ENCODE measurements around the gene ZNF507. TPM values are rescaled to one million over a fixed set of nuclear protein-coding genes. Genes with fewer than 3 reads are reported as not detected.

Gene ZNF507
- total and polyA plus RNA-seq, 9 of the 15 experiments (the other 6 are each of a cell fraction or from before 2014, with no cell fraction given): 2.9 to 25.0 (median 10.4) TPM

GRCh38 chr19:32421589-32422361 lies 76.4 kb downstream of the ZNF507 start (continued):
- TF ChIP-seq AFF1 (IDR thresholded peaks at IDR 0.05; ENCODE audit: low read depth in 1 of 2, partially characterized antibody in 2 of 2): peak; percentile 26 to 63
- TF ChIP-seq ATF6 (CRISPR knock-in tag; IDR thresholded peaks at IDR 0.05): no peak
- TF ChIP-seq ZC3H11A (IDR thresholded peaks at IDR 0.05; ENCODE audit: low read depth, low read length): no peak
- TF ChIP-seq ZNF766 (CRISPR knock-in tag; conservative IDR thresholded peaks at IDR 0.05): 0 out of 2 replicates have a peak, but pooled peaks have one; percentile 61
- no peak for TF ChIP-seq MCM2 (IDR thresholded peaks at IDR 0.05; ENCODE audit: low read depth)
- TF ChIP-seq ZNF3 (CRISPR knock-in tag; IDR thresholded peaks at IDR 0.05): no peak
- TF ChIP-seq ZNF124 (CRISPR knock-in tag; IDR thresholded peaks at IDR 0.05): no peak
- no peak for TF ChIP-seq ELK3 (CRISPR knock-in tag; IDR thresholded peaks at IDR 0.05)
- no peak for TF ChIP-seq BRF2 (IDR thresholded peaks at IDR 0.05; ENCODE audit: borderline replicate concordance, insufficient read depth, insufficient read length)
- TF ChIP-seq MECOM (CRISPR knock-in tag; IDR thresholded peaks at IDR 0.05): no peak
- no peak for TF ChIP-seq ATF4 (CRISPR knock-in tag; IDR thresholded peaks at IDR 0.05)
- TF ChIP-seq E2F5 (CRISPR knock-in tag; IDR thresholded peaks at IDR 0.05): no peak
- no peak for TF ChIP-seq PHB (CRISPR knock-in tag; IDR thresholded peaks at IDR 0.05)
- no peak for TF ChIP-seq TAF1 (IDR thresholded peaks at IDR 0.05; ENCODE audit: control insufficient read depth, extremely low read depth, insufficient read depth, low read length, severe bottlenecking)
- TF ChIP-seq PTBP1 (IDR thresholded peaks at IDR 0.05; ENCODE audit: low read depth, low read length): no peak
- TF ChIP-seq BACH1 (tag; IDR thresholded peaks at IDR 0.05): 0 out of 2 replicates have a peak, but pooled peaks have one; percentile 63
- peak; percentile 41 to 70; a peak in 3 of 4 replicates for TF ChIP-seq TRIM24 (IDR thresholded peaks at IDR 0.05)
